NCI-H1436 treated with DMSO at 0.1 percent for 48 hours (cell line): ENCODE measurements around the gene AP1G2.
"Not testable (repeated sequence)": the region's sequence is repeated elsewhere in the genome, so short reads cannot be mapped to it uniquely, and the experiment has no call there.

Experiments
- DNase-seq: peaks from one replicate; lab custom pipeline; 2025; lab: John Stamatoyannopoulos, UW

Gene AP1G2

DNA sequence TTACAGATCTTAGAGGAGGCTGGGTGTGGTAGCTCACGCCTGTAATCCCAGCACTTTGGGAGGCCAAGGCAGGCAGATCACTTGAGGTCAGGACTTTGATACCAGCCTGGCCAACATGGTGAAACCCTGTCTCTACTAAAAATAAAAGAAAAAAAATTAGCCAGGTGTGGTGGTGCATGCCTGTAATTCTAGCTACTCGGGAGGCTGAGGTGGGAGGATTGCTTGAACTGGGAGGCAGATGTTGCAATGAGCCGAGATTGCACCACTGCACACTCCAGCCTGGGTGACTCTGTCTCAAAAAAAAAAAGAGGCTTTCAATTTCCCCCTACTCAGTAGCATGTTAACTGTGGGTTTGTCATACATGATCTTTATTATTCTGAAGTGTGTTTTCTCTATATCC, 26.6 kb upstream of the AP1G2 start:
- not testable (repeated sequence) for DNase-seq

DNA sequence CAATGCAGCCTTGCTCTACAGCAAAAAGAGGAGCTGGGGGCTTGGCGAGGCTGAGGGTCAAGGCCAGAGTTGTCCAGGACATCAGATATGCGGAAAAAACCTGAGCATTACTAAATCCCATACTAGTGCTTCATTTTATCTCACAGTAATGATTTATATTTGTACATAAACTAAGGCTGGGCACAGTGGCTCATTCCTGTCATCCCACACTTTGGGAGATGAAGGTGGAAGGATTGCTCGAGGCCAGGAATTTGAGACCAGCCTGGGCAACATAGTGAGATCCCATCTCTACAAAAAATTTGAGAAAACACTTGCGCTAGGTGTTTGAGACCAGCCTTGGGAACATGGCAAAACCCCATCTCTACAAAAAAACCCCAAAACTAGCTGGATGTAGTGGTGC, 22.6 kb upstream of the AP1G2 start:
- DNase-seq = no peak

DNA sequence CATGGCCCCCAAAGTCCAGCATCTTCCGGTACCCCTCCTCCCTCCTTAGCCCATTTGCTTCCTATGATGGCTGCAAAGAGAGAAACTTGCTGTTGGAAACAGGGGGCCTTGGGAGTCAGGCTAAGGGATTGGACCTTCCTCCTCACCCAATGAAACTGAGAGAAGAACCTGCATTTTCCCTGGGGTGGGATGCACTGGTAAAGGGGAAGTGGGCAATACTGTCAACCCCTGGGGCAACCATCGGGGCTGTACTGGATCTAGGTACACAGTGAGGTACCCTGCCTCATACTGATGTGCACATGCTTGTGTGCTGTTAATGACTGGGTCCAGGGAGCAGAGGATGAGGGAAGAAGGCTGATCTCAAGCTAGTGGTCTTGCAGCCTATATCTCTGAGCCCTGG, 22.0 kb upstream of the AP1G2 start:
- DNase-seq = no peak

GRCh38 chr14:23588884-23589598, 21.4 kb upstream of the AP1G2 start:
- DNase-seq = peak; percentile 45

DNA sequence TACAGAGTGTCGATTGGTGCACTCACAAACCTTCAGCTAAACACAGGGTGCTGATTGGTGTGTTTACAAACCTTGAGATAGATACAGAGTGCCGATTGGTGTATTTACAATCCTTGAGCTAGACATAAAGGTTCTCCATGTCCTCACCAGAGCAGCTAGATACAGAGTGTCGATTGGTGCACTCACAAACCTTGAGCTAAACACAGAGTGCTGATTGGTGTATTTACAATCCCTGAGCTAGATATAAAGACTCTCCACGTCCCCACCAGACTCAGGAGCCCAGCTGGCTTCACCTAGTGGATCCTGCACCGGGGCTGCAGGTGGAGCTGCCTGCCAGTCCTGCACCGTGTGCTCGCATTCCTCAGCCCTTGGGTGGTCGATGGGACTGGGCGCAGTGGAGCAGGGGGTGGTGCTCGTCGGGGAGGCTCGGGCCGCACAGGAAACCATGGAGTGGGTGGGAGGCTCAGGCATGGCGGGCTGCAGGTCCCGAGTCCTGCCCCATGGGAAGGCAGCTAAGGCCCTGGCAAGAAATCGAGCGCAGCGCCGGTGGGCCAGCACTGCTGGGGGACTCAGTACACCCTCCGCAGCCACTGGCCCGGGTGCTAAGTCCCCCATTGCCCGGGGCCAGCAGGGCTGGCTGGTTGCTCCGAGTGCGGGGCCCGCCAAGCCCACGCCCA, 17.1 kb upstream of the AP1G2 start:
- DNase-seq = not testable (repeated sequence)

GRCh38 chr14:23583761-23584526, 16.4 kb upstream of the AP1G2 start:
- DNase-seq = not testable (repeated sequence)

- no peak for DNase-seq
Observed at GRCh38 chr14:23582906-23583760, 15.5 kb upstream of the AP1G2 start.

- no peak for DNase-seq
Observed at GRCh38 chr14:23580948-23581281, 13.3 kb upstream of the AP1G2 start.

- no peak for DNase-seq
Observed at GRCh38 chr14:23580152-23580926, 12.7 kb upstream of the AP1G2 start.

GRCh38 chr14:23579739-23580138, 12.1 kb upstream of the AP1G2 start:
- DNase-seq = no peak

GRCh38 chr14:23579311-23579630, 11.7 kb upstream of the AP1G2 start:
- DNase-seq = no peak

DNA sequence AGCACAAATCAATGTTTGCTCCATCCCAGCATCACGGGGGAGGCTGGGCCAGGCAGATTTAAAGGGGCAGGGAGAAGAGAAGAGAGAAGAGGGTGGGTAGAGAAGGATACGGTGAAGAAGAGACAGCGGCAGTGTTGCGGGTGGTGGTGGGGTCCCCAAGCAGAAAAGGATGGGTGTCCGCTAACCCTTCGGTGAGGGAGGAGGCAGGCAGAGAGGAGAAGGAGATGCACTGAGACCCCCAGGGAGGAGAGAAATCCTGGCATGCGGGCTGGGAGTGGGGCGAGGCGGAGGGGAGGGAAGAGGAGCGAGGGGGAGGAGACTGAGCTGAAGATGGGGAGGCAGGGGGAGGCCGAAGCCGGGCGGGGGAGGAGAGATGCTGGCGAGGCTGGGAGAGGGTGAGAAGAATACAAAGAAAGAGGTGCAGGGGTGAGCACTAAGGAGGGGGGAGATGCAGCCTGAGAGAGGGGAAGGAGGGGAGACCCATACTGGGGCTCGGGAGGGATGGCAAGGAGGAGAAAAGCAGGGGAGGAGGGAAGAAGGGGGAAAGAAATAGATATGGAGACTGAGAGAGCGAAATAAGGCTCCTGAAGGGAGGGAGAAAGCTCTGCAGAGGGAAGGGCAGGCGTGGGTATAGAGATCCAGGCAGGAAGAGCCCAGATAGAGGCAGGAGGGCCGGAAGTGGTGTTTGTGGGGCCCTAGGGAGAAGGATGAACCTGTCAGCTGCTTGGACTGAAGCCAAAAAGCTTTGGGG, 11.1 kb upstream of the AP1G2 start, which contains the start of gene JPH4:
JPH4 (minus strand) TSS at position 231 of the 751 bp plus-strand sequence. CDS start 1,337 bp downstream, outside the sequence.
- DNase-seq = no peak

GRCh38 chr14:23577710-23578392, 10.3 kb upstream of the AP1G2 start:
- DNase-seq = no peak

DNA sequence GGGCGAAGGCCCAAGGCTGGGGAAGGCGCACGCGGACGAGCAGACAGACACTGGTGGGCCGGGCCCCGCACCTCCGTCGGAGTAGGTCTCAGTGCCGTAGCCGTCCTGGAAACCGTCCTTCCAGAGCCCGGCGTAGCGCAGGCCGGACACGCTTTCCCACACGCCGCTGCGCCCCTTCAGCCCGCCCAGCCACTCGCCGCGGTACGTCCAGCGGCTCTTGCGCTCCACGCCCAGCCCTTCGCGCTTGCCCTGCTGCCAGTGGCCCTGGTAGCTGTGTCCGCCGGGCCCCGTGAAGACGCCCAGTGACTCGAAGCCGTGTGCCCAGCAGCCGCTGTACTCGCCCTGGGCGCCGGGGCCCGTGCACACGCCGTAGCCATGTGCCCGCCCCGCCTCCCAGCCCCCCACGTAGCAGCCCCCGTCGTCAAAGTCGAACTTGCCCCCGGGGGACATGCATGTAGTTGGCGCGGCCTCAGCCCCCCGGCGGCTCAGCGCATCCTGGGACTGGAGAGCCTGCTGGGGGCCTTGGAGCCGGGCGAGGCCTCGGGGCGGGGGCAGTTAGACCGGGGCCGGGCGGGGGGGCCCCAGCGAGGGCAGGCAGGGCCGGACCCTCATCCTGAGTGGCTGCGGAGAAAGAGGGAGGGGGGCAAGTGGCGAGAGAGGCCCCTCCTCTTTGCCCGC, 9.6 kb upstream of the AP1G2 start:
- DNase-seq = no peak

DNA sequence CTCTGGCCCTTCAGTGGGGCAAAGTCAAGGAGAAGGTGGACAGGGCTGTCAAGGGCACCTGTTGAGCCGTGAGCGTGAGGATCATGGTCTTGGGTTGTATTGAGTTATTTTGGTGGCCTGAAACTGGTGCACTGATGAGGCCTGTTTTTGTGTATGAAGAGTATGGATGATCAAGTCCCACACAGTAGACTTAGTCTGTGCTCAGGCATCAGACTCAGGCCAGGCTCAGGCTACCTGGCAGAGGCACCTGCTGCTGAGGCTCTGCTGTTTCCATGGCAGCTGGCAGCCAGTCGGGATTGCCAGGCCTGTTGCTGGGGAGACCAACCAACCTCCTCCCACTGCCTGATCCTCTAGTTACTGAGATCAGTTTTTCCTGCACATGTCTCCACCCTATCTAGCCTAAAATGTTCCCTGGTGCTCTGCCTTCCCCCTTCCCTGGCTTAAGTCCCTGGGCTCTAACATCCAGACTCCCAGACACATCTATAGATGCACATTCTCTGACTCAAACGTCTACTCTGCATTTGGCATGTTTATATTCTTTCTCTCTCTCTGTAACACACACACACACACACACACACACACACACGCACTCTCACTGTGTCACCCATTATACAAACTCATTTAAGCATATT, 5.9 kb upstream of the AP1G2 start:
- DNase-seq = no peak

- no peak for DNase-seq
Observed at GRCh38 chr14:23572836-23573235, 5.2 kb upstream of the AP1G2 start.

GRCh38 chr14:23572524-23572828, 4.9 kb upstream of the AP1G2 start:
- DNase-seq = no peak

DNA sequence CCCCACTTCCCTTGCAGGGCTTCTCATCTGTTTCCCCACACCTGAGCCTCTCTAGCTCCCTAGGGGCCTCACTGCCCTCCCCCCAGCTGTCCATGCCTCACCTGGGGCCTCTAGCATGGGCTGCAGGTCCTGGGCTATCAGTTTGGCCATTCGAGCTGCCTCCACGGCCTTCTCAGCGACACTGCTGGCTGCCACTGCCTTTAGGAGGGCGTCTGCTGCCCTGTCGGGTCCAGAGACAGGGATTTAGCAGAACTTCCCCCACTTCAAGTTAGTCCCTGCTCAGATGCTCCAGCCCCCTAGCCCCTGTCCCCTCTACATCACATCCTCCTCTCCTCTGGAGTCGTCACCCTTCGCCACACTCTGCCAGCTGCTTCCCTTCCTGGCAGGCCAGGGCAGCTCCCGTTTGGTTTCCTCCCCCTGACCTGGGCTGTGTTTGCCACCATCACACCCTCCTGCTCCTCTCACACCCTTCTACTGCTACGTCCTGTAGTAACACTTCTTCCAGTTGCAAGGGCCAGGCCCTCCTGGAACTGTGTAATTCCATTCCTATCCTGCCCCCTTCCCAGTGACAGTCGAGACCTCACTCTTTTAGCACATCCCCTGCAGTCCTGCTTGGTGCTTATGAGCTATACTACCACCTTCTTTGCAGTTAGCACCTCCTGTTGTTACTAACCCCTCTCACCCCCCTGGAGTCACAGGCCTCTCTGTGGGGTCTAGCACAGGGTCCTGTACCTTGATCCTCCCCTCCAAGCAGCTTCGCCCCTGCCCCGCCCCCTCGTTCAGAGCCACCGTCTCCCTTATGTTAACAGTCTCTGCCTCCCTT, 4.3 kb upstream of the AP1G2 start:
- DNase-seq = no peak
